GM19395 (cell line): ENCODE results near the gene PANK2.

ENCODE experiments used
- ATAC-seq: cut with Tn5 transposase; IDR thresholded peaks from one replicate; pipeline ENCODE4 v1.9.1; 2021; ENCODE audit warnings: mild to moderate bottlenecking, moderate library complexity; ENCODE audit not compliant: unreplicated experiment

The PANK2 gene

GRCh38 chr20:3976511-3976910, 87.3 kb downstream of the PANK2 start:
- ATAC-seq = no peak
